Ovary (tissue), 3 donors: ENCODE data around the gene MSI2.

Experiments used
- CTCF ChIP-seq, 3 donors: fragments of 450-650 bp in 2 of 3; fragments of 200-600 bp in 1 of 3; IDR thresholded peaks; one replicate each; pipeline versions ENCODE4 v1.5.1 to v1.8.0; 2016 to 2022; ENCODE audit warnings: antibody characterized with exemption in 3 of 3, mild to moderate bottlenecking in 1 of 3
- EP300 ChIP-seq: sonication (generic); formaldehyde crosslinking; IDR thresholded peaks from one replicate; pipeline ENCODE4 v1.6.1; 2017; ENCODE audit warnings: antibody characterized with exemption
- POLR2A ChIP-seq: fragments of 450-650 bp; IDR thresholded peaks from one replicate; pipeline ENCODE4 v1.6.1; 2017; ENCODE audit warnings: antibody characterized with exemption, mild to moderate bottlenecking, moderate library complexity
- donor health status: DM: no; HTN: no; CAD: no.

DNA sequence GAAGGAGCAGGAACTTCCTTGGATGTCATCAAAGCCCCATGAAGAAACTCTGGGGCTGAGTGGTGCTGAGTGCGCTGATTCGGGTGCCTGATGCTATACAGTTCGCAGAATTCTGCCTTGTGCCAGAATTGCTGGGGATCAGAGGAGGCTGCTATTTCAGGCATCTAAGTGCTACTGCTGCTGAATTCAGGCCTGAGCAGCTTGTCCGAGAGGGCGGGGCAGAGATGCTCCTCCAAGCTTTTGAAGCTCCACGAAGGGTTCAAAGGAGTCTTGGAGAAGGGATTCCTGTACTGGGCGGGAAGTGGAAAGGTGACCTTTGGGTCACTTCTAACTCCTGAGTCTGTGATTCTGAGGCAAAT, 260.9 kb downstream of the MSI2 start:
- TF ChIP-seq CTCF (IDR thresholded peaks at IDR 0.05) (no peak), EP300 (no peak), POLR2A (no peak)
